ENCODE results near the gene UBE3A.

The UBE3A gene

DNA sequence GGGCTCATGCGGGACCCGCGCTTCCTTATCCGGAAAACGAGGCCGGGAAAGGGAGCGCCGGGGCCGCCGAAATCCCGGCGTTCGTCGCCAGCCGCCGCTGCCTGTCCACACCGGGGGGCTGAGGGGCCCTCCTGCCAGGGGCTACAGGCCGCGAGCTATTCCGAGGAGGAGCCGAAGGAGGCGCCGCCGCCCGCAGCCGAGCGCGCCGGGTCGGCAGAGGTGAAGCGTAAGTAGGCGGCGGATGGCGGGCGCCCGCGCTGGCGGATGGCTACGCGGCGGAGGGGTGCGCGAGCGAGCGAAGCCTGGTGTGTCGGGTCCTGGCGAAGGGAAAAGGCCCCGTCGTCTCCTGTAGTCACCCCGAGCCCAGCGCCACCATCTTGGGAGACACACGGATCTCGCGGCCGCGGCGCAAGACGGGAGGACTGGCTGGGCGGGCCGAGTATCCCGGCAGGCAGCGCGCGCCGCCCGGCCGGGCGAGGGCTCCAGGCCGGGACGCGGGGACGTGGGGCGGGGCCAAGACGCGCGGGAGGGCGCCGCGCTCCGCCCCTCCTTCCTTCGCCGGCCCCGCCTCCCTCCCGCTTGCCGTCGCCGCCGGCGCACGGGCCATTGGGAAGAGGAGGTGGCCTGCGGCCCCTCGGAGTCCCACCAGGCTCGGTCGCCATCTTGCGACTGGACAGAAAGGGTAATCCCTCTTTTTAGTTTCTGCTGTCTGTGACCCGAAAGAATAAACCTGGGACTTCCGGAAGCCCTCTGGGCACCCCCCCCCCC lies at the start of gene UBE3A:
TSS of gene UBE3A (minus strand) at position 424 of the 768 bp plus-strand sequence. CDS start 29,917 bp downstream, outside the sequence.
- peaks cover 25% of the 10 kb centered on the region for H3K36me3 Mint-ChIP-seq (ENCODE audit: low read depth)
- intact Hi-C loops (cut with micrococcal nuclease) = loop anchor here (5.0 to 10.0 kb wide), 2 partner anchors 36 to 484 kb away; partner anchors contain the start of genes SNRPN and SNURF
- peak within 1 kb of the TSS; percentile 91 for H3K27ac Mint-ChIP-seq
- peaks cover 6% of the 10 kb centered on the region for H3K4me1 Mint-ChIP-seq (ENCODE audit: low read depth)
- H3K27me3 Mint-ChIP-seq = peaks cover 3% of the 10 kb centered on the region
- H3K9me3 Mint-ChIP-seq = peaks cover 11% of the 10 kb centered on the region
- H3K4me3 Mint-ChIP-seq = peak within 1 kb of the TSS; percentile 87

DNA sequence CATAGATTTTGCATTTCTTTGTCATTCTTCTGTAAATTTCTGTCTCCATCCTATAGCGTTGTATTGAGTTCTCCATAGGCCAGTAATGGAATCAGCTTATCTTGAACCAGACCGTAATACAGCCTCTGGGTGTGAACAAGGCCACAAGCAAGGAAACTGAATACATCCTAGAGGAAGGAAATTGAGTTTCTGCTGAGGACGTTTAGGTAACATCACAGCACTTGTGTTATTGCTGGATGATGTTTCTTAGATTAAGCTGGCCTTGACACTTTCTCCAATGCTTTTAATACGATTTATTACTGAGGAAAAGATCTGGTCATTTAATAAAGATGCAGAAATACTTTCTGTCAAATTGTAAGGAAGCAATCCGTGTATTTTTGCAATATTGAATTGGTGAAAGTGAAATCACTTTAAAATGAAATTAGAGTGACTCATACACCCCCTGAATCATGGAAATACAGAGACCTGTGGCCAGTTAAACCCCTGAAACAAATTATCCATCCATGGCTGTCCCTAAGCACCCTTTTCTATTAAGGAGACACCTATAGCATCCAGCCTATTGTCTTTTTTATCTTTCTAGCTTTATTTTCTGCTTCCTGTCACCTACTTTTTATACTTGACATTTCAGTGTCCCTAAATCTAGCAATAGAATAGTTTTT lies 48.5 kb upstream of the UBE3A start:
- no peaks in the 10 kb centered on the region for H3K4me1 Mint-ChIP-seq (ENCODE audit: low read depth)
- no peaks in the 10 kb centered on the region for H3K27me3 Mint-ChIP-seq
- H3K9me3 Mint-ChIP-seq = peaks cover 60% of the 10 kb centered on the region
- H3K27ac Mint-ChIP-seq = no peak overlapping the region
- H3K36me3 Mint-ChIP-seq (ENCODE audit: low read depth) = no peaks in the 10 kb centered on the region
- H3K4me3 Mint-ChIP-seq = no peak overlapping the region
- intact Hi-C loops (cut with micrococcal nuclease) = no loop called here

DNA sequence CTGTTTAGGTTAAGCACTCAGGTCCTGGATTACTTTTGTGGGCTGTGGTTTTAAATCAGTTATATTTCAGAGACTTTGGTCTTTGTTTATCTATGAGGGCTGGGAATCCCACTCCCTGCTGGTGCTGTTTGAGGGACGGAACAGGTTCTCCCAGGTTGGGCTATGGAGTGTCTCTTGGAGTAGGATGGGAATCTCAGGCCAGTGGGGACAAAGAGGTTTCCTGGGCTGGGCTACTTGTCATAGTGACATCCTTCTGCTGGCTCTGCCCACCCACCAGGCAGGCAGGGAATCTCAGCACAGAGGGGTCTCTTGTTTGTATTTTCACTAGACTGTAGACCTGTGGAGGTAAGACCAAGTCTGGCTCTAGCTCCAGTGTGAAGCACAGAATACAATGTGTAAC lies 47.2 kb upstream of the UBE3A start:
- intact Hi-C loops (cut with micrococcal nuclease) = no loop called here
- Mint-ChIP-seq H3K36me3 (ENCODE audit: low read depth) (no peaks in the 10 kb centered on the region), H3K4me3 (no peak overlapping the region), H3K27ac (no peak overlapping the region), H3K9me3 (peaks cover 60% of the 10 kb centered on the region), H3K4me1 (ENCODE audit: low read depth) (no peaks in the 10 kb centered on the region), H3K27me3 (no peaks in the 10 kb centered on the region)

DNA sequence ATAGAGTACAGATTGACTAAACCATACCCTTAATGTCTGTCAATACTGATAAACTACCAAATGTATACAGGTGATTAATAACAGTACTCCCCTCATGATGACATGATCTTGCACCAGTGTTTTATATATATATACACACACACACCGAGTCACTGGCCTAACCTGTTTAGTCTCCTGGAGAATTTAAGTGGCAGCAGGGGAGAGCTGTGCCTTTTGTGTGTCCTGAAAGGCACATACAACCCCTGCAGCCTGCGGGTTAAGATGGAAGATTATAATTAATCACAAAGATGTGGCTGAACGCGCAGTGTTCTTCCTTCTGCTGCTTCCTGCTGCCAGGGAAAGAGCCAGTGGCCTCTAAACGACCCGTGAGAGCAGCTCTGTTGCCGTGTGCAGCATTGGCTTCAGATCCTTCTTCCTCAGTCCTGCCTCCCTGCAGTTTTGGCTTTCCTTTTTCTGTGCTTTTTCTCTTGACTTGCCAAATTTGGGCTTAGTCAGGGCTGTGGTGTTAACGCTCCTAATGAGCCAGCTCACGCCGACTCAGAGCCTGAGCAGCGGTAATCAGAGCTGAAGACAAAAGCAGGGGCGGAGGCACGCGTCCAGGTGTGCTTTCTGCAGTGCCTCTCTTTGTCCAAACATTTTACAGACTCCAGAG lies 42.5 kb upstream of the UBE3A start:
- Mint-ChIP-seq H3K9me3 (peaks cover 65% of the 10 kb centered on the region), H3K36me3 (ENCODE audit: low read depth) (no peaks in the 10 kb centered on the region), H3K27me3 (no peaks in the 10 kb centered on the region), H3K4me1 (ENCODE audit: low read depth) (no peaks in the 10 kb centered on the region), H3K27ac (no peak overlapping the region), H3K4me3 (no peak overlapping the region)
- intact Hi-C loops (cut with micrococcal nuclease) = no loop called here

DNA sequence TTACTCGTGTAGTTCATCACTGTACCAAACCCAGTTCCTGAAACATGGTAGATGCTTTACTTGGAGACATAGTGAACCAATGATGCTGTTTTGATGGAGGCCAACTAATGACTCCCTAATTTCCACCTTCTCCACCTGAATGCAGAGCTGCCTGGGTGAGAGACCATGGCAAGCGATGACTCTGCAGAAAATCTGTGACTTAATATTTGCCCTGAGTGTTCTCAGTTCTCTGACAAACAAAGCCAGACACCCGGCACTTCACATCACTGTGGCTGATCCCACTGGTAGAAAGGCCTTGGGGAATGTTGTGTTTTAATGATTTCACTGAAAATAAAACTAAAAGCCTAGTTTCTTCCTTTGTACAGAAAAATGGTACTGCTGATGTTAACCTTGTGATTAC lies 39.5 kb upstream of the UBE3A start:
- Mint-ChIP-seq H3K4me1 (ENCODE audit: low read depth) (no peaks in the 10 kb centered on the region), H3K27ac (no peak overlapping the region), H3K36me3 (ENCODE audit: low read depth) (no peaks in the 10 kb centered on the region), H3K4me3 (no peak overlapping the region), H3K27me3 (no peaks in the 10 kb centered on the region), H3K9me3 (peaks cover 42% of the 10 kb centered on the region)
- intact Hi-C loops (cut with micrococcal nuclease) = no loop called here

DNA sequence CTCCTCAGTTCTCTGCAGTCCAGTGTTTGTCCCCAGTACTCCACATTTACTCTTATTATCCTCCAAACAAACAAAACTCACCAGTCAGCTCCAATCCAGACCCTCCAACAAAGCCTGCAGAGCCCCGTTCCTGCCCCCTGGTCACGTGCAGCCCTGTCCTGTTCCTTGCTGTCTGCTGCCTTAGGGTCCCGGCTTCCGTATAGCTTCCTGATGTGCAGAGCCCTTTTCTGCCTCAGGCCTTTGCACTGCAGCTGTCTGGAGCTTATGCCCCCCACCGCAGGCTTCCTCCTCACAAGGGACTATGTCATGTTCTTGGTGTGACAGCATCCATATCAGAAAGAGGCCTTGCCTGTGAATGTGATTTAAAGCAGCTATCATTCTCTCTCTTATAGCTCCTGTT lies 39.0 kb upstream of the UBE3A start:
- H3K36me3 Mint-ChIP-seq (ENCODE audit: low read depth) = no peaks in the 10 kb centered on the region
- no peaks in the 10 kb centered on the region for H3K4me1 Mint-ChIP-seq (ENCODE audit: low read depth)
- no peak overlapping the region for H3K27ac Mint-ChIP-seq
- intact Hi-C loops (cut with micrococcal nuclease) = no loop called here
- no peaks in the 10 kb centered on the region for H3K27me3 Mint-ChIP-seq
- H3K9me3 Mint-ChIP-seq = peaks cover 46% of the 10 kb centered on the region
- no peak overlapping the region for H3K4me3 Mint-ChIP-seq

DNA sequence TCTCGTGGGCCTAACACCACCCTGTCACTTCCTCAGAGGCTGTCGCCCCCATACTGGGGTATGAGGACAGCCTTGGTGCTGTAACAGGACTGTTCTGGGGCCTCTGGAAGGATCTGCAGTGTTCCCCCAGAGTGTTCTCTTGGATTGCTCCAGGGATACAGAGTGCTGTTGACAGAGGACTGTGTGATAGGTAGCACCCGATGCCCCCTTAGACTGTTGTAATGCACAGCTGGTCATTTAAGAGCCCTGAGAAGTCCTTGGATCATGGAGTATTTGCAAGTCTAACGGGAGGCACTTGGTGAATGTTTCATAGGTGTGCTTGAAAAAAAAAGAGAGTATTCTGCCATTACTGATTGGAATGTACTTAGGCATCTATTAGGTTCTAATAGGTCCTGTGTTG lies 35.4 kb upstream of the UBE3A start:
- Mint-ChIP-seq H3K4me1 (ENCODE audit: low read depth) (no peaks in the 10 kb centered on the region), H3K36me3 (ENCODE audit: low read depth) (no peaks in the 10 kb centered on the region), H3K27me3 (no peaks in the 10 kb centered on the region), H3K9me3 (peaks cover 46% of the 10 kb centered on the region), H3K4me3 (no peak overlapping the region), H3K27ac (no peak overlapping the region)
- intact Hi-C loops (cut with micrococcal nuclease) = no loop called here

DNA sequence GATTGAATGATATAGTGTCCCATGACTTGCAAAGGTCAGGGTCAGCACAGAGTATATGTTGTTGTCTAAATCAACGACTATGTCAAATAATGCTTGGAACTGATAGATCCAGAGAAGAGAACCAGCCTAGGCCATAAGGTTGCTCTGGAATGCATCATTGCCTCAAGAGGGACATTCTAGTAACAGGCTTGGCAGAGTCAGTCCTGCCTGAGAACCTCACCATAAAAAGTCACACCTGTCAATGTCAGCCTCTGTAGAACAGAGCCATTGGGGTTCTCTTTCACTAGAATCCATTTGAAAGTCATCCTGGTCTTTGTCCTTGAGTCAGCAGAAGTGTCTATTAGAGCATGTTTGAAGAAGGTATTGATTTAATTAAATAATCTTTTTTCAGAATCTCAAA lies 31.4 kb upstream of the UBE3A start:
- H3K27me3 Mint-ChIP-seq = no peaks in the 10 kb centered on the region
- no peak overlapping the region for H3K27ac Mint-ChIP-seq
- H3K9me3 Mint-ChIP-seq = peaks cover 76% of the 10 kb centered on the region
- no peaks in the 10 kb centered on the region for H3K36me3 Mint-ChIP-seq (ENCODE audit: low read depth)
- intact Hi-C loops (cut with micrococcal nuclease) = no loop called here
- no peaks in the 10 kb centered on the region for H3K4me1 Mint-ChIP-seq (ENCODE audit: low read depth)
- H3K4me3 Mint-ChIP-seq = no peak overlapping the region

DNA sequence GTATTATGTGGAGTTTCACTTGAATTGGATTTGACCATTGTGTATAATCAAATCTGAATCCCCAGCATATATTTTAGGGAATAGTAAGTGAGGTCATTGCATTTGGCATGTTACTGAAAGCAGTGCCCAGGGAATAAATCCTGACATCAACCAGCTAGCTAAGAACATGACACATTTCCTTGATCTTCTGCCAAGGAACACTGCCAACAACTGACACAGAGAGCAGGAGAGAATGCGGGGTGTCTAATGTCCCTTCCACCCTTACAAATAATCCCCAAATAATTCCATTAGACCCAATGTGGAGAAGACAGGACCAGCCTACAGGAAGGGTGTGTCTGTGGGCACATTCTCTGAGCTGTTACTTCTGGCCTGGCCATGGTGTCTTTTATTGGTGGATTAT lies 30.6 kb upstream of the UBE3A start:
- Mint-ChIP-seq H3K27ac (no peak overlapping the region), H3K27me3 (no peaks in the 10 kb centered on the region), H3K4me1 (ENCODE audit: low read depth) (no peaks in the 10 kb centered on the region), H3K4me3 (no peak overlapping the region), H3K9me3 (peaks cover 84% of the 10 kb centered on the region), H3K36me3 (ENCODE audit: low read depth) (no peaks in the 10 kb centered on the region)
- intact Hi-C loops (cut with micrococcal nuclease) = no loop called here

DNA sequence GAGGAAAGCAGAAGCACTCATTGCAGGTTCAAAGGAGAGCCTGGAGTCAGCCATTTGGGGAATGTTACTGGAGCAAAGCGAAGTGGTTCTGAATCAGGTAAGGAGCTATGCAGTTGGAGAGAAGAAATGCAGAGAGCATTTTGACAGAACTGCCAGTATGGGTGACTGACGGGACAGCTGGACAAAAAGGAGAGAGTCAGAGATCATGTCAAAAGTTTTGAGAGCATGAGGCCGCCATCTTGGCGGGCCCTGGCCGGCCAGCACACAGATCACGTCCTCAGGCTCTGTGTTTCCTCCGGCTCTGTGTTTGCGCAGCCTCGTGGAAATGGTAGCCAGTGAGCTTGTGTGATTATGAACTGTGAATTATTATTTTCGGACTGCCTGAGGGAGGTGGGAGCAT lies 29.8 kb upstream of the UBE3A start:
- H3K4me3 Mint-ChIP-seq = no peak overlapping the region
- H3K27me3 Mint-ChIP-seq = no peaks in the 10 kb centered on the region
- no peak overlapping the region for H3K27ac Mint-ChIP-seq
- no peaks in the 10 kb centered on the region for H3K36me3 Mint-ChIP-seq (ENCODE audit: low read depth)
- H3K9me3 Mint-ChIP-seq = peaks cover 91% of the 10 kb centered on the region
- no peaks in the 10 kb centered on the region for H3K4me1 Mint-ChIP-seq (ENCODE audit: low read depth)
- intact Hi-C loops (cut with micrococcal nuclease) = no loop called here

DNA sequence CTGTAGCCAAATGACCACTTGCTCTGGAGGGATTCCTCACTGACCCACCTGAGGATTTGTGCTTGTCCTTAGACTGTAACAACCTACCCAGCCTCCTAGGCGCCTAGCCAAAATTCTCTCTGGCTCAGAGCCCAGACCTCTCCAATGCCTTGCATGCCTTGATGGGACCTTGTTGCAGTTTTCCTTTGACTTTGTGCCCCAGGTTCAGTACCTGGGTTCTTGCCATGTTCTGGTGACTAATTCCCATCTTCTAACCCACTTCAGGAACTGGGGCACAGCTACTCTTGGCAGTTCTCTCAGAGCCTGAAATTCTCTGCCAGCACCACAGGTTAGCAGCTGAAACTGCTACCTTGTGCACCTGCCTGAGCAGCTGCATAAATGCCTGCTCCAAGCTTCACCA lies 27.0 kb upstream of the UBE3A start:
- H3K4me1 Mint-ChIP-seq (ENCODE audit: low read depth) = no peaks in the 10 kb centered on the region
- no peaks in the 10 kb centered on the region for H3K36me3 Mint-ChIP-seq (ENCODE audit: low read depth)
- peaks cover 69% of the 10 kb centered on the region for H3K9me3 Mint-ChIP-seq
- no peak overlapping the region for H3K4me3 Mint-ChIP-seq
- intact Hi-C loops (cut with micrococcal nuclease) = no loop called here
- H3K27me3 Mint-ChIP-seq = no peaks in the 10 kb centered on the region
- H3K27ac Mint-ChIP-seq = no peak overlapping the region

DNA sequence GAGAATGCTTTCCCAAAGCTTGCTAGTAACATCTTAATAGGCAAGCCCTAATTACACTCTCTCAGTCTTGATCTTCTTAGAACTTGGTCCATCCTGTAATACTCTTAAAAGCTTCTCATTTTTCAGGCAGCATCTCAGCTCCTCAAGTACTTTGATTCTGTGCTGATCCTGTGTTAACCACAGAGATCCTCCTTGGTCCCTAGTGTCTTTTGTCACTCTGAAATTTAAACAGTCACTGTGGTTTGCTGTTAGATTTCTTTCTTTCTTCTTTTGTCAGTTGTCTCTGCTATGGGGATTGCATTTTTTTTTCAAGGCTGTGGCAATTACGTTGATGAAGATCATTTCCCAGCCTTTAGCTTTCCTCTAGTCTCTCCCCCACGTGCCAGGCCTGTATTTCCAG lies 26.0 kb upstream of the UBE3A start:
- H3K9me3 Mint-ChIP-seq = peaks cover 62% of the 10 kb centered on the region
- intact Hi-C loops (cut with micrococcal nuclease) = no loop called here

DNA sequence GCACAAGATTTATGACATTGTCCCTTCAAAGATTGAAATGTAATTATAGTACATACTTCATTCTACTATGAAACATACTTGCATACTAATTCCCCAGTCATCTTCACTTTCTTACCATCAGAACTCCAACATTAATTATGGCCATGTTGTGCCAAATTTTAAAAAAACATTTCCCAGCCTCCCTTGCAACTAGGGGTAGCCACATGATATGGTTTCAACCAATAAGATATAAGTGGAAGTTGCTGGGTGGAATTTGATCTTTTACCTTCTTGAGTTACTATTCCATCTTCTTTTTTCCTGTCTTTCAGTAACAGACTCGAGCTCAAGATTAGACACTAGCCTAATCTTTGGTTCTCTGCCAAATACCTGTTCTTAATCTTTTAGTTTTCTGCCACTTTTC lies 25.6 kb upstream of the UBE3A start:
- H3K36me3 Mint-ChIP-seq (ENCODE audit: low read depth) = no peaks in the 10 kb centered on the region
- H3K27me3 Mint-ChIP-seq = no peaks in the 10 kb centered on the region
- H3K4me3 Mint-ChIP-seq = no peak overlapping the region

More for the DNA sequence above, 26.0 kb upstream of the UBE3A start:
- Mint-ChIP-seq H3K27ac (no peak overlapping the region), H3K36me3 (ENCODE audit: low read depth) (no peaks in the 10 kb centered on the region), H3K4me1 (ENCODE audit: low read depth) (no peaks in the 10 kb centered on the region), H3K4me3 (no peak overlapping the region), H3K27me3 (no peaks in the 10 kb centered on the region)

DNA sequence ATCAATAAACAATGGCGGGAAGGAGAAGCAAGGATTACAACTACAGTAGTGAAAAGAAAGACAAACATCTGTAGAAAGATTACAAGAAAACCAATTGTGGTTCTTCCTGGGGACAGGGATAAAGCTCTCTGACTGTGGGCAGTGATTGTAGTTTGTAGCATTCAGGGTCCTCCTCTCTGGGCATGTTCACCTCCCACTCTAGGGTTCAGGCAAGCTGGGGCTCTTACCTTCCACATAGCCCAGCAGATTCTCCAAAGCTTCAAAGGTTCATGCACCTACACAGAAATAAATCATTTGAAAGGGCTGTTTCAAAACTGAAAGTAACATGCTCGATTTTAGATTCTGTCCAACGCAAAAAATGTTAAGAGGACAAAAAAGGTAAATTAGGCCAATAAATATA lies 17.4 kb upstream of the UBE3A start:
- H3K27me3 Mint-ChIP-seq = no peaks in the 10 kb centered on the region
- H3K4me3 Mint-ChIP-seq = no peak overlapping the region
- no peaks in the 10 kb centered on the region for H3K4me1 Mint-ChIP-seq (ENCODE audit: low read depth)
- no peak overlapping the region for H3K27ac Mint-ChIP-seq
- H3K36me3 Mint-ChIP-seq (ENCODE audit: low read depth) = no peaks in the 10 kb centered on the region
- intact Hi-C loops (cut with micrococcal nuclease) = no loop called here
- peaks cover 35% of the 10 kb centered on the region for H3K9me3 Mint-ChIP-seq

More for the DNA sequence above, 25.6 kb upstream of the UBE3A start:
- no peak overlapping the region for H3K27ac Mint-ChIP-seq
- intact Hi-C loops (cut with micrococcal nuclease) = no loop called here
- H3K4me1 Mint-ChIP-seq (ENCODE audit: low read depth) = no peaks in the 10 kb centered on the region
- H3K9me3 Mint-ChIP-seq = peaks cover 62% of the 10 kb centered on the region
